DMS53 treated with DMSO at 0.1 percent for 48 hours (cell line): ENCODE results near the gene LRRD1.
"Not testable (repeated sequence)": the region's sequence is repeated elsewhere in the genome, so short reads cannot be mapped to it uniquely, and the experiment has no call there.

Source experiments
- DNase-seq: peaks from one replicate; lab custom pipeline; 2025; ENCODE audit not compliant: unreplicated experiment; lab: John Stamatoyannopoulos, UW

LRRD1 gene

DNA sequence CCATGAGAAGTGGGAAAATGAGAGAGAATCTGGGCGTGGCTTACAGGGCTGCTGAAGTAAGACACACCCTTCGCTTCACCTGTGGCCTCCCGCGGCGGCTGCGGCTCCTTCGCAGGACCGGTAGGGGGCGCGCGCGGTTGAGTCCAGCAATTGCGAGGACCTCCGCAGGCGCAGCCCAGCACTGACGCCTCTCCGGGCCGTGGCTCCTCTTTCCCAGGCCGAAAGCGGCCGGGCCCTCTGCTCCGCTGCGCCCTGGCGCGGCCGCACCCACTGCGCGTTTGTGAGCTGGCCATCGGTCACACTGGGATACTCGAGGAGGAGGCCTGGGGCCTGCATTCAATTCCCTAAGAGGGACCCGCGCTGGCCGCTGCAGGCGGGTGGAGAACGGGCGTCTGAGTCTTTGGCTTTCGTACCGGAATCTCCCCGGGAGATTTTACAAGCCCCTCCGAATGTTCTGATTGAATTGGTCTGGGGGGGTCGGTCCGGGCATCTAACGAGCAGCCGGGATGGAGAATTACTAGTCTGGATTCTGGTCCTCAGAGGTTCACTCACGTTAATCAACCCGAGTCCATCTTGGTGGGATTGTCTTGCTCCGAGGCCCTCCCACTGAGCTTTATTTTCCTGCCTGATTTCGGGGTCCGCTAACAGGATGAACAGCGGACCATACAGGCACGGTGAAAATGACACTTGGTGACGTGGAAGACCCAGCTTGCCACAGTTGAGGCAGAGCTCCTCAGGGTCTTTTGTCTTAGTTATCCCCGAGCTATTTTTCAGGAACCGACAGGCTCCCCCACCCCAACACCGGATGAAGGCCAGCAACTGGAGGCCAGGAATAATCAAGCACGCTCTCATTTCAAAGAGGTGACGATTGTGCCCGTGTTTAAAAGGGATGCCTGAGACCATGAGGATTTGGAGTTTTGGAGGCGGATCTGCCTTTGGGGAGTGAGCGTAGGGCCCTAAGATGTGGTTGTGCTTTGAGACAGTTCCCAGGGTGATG, at the start of gene LRRD1:
Gene LRRD1, minus strand, starts transcription at position 215 of the 997 bp plus-strand sequence. CDS start 13,940 bp downstream, outside the sequence.
- DNase-seq, result peak; percentile 96

DNA sequence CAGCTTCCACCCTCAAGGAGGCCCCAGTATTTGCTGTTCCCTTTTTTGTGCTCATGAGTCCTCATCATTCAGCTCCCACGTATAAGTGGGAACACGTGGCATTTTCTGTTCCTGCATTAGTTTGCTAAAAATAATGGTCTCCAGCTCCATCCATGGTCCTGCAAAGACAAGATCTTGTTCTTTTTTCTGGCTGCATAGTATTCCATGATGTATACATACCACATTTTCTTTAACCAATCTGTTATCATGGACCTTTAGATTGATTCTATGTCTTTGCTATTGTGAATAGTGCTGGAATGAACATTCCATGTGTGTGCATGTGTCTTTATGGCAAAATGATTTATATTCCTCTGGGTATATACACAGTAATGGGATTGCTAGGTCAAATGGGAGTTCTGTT, 49.8 kb upstream of the LRRD1 start:
- no peak for DNase-seq

DNA sequence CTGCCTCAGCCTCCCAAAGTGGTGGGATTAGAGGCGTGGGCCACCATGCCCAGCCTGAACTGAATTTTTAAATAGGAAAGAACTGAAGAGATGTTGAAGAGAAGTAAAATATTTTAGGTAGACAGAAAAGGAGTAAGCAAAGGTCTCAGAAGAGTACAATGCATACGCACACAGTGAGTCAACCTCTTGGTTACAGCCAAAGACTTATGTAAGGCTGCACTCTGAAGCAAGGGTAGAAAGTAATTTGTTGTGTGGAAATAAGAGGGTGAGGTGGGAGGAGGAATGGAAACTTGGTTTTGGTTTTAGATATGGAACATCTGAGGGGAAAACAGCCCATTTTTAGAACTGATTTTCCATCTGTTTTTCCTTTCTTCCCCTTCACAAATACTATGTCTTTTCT, 49.2 kb upstream of the LRRD1 start:
- no peak for DNase-seq

DNA sequence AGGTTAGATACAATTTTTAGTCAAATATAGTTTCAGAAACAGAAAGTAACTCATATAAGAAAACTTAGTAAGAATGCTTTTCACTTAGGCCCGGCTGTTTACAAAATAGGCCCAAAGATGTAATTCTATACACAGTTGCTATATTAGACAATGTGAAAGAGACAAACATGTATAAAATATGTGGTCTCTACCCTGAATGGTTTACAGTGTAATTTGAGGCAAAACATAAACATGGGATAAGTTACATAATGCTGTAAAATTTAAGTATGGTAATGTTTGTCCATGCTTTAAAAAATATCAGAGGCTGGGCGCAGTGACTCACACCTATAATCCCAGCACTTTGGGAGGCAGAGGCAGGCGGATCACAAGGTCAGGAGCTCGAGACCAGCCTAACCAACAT, 48.0 kb upstream of the LRRD1 start:
- DNase-seq, result no peak

DNA sequence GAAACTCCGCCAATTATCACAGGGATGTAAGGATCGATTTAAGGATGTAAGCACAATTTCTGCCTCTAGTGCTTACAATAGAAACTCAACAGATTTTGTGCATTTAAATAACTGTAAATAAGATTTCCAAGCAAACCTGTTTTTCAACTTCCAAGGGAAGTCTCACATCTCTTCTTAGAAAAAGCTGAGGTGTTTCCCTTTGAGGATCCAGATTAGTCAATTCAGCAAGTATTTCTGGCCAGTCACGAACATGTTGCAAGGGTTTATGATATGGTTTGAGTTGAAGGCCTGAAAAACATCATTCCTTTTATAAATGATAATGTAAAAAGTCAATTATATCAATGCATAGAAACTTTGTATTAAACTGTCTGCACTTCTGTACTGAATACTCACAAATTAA, 42.8 kb upstream of the LRRD1 start:
- no peak for DNase-seq

DNA sequence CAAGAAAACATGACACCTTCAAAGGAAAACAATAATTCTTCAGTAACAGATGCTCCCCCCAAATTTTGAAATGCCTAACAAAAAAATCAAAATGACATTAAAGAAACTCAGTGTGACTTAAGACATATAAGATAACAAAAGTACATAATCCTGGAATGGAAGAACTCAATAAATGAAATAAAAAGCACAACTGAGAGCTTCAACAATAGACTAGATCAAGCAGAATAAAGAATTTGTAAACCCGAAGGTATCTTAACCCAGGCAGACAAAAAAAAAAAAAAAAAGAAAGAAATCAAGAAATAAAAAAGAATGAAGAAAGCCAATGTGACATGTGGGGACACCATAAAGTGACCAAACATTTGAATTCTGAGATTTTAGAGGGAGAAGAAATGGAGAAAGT, 27.7 kb upstream of the LRRD1 start:
- no peak for DNase-seq

DNA sequence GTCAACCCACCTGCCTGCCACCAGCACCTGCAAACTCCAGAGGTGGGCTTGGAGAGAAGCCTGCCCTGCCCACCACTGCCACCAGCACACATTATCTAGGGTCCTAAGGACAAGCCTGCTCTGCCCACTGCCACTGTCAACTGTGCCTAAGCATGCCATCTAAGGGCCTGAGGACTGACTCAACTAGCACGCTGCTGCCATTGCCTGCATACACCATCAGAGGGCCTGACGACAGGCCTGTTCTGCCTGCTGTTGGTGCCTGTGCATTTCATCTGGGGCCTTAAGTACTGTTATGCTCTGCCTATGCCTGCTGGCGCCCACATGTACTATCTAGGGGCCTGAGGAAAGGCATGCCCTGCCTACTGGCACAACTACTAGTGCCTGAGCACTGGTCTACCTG, 27.0 kb upstream of the LRRD1 start:
- no peak for DNase-seq

DNA sequence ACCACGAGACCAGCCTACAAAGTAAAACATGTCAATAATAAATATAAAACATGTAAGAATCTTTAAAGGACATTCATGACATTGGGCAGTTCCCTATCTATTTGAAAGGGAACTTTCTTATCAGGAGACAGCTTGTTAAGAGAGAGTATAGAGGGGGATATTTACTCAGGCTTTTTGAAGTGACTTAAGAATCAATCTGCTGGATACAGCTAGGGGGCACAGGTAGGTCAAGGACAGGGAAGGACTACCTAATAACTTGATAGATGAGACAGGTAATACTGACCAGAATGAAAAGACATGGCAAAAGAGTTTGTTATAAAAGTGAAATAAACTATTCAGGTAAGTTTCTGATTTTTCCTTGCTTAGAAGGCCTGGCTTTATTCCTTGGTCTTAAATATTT, 21.8 kb upstream of the LRRD1 start:
- no peak for DNase-seq

DNA sequence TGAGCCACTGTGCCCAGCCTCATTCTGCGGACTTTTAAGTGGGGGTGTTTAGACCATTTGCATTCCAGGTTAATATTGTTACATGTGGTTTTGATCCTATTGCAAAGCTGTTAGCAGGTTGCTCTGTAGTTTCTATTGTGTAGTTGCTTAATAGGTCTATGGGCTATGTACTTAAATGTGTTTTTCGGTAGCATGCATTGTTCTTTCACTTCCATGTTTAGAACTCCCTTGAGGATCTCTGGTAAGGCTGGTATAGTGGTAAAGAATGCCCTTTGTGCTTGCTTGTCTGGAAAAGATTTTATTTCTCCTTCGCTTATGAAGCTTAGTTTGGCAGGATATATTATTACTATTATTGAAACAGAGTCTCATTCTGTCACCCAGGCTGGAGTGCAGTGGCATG, 13.4 kb upstream of the LRRD1 start:
- no peak for DNase-seq

DNA sequence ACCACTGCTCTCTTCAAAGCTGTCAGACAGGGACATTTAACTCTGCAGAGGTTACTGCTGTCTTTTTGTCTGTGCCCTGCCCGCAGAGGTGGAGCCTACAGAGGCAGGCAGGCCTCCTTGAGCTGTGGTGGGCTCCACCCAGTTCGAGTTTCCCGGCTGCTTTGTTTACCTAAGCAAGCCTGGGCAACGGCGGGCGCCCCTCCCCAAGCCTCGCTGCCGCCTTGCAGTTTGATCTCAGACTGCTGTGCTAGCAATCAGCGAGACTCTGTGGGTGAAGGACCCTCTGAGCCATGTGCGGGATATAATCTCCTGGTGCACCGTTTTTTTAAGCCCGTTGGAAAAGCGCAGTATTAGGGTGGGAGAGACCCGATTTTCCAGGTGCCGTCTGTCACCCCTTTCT, 10.3 kb upstream of the LRRD1 start:
- DNase-seq, result not testable (repeated sequence)

DNA sequence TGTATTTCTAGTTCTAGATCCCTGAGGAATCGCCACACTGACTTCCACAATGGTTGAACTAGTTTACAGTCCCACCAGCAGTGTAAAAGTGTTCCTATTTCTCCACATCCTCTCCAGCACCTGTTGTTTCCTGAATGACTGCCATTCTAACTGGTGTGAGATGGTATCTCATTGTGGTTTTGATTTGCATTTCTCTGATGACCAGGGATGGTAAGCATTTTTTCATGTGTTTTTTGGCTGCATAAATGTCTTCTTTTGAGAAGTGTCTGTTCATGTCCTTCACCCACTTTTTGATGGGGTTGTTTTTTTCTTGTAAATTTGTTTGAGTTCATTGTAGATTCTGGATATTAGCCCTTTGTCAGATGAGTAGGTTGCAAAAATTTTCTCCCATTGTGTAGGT, 5.4 kb upstream of the LRRD1 start:
- DNase-seq, result not testable (repeated sequence)

DNA sequence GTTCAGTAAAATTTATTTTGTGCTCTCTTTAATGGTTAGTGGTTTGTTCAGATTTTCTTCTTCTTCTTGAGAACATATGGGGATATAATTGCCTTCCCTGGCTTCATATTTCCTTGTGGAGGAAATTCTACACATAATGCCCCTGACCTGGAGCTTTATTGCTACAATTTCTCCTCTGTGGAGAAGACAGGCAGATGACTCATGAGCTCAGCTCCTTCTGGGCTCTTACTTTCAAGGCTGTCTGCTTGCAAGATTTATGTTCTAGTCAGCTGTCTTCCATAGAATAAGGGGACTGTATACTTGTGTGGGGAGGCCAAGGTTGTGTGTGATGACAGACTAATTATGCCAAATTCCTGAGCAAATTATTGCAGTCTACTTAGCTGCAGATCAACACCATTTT, 1.6 kb downstream of the LRRD1 start:
- DNase-seq, result no peak

DNA sequence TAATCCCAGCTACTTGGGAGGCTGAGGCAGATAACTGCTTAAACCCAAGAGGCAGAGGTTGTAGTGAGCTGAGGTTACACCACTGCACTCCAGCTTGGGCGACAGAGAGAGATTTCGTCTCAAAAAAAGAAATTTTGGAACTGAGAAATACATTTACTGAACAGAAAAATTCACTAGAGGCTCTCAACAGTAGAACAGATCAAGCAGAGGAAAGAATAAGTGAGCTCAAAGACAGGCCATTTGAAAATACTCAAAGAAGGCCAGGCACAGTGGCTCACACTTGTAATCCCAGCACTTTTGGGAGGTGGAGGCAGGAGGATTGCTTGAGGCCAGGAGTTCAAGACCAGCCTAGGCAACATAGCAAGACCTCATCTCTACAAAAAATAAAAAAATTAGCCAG, 9.4 kb downstream of the LRRD1 start:
- DNase-seq, result not testable (repeated sequence)

DNA sequence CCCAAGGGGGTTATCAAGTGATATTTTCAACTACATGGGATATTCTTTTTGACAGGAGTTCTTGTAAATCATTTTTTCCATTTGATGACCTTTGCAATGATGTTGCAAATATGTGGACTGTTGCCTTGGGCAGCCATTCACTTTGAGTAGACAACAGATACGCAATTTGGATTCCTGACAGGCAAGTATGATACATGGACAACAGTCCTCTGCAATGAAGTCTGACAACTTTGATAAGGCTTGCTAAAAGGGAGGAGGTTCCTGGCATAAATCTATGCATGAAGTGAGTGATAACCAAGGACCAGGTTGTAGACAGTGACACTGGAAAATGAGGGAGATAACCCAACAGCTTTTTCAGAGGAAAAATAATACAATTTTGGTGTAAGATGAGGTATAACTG, 17.7 kb downstream of the LRRD1 start:
- DNase-seq, result no peak

DNA sequence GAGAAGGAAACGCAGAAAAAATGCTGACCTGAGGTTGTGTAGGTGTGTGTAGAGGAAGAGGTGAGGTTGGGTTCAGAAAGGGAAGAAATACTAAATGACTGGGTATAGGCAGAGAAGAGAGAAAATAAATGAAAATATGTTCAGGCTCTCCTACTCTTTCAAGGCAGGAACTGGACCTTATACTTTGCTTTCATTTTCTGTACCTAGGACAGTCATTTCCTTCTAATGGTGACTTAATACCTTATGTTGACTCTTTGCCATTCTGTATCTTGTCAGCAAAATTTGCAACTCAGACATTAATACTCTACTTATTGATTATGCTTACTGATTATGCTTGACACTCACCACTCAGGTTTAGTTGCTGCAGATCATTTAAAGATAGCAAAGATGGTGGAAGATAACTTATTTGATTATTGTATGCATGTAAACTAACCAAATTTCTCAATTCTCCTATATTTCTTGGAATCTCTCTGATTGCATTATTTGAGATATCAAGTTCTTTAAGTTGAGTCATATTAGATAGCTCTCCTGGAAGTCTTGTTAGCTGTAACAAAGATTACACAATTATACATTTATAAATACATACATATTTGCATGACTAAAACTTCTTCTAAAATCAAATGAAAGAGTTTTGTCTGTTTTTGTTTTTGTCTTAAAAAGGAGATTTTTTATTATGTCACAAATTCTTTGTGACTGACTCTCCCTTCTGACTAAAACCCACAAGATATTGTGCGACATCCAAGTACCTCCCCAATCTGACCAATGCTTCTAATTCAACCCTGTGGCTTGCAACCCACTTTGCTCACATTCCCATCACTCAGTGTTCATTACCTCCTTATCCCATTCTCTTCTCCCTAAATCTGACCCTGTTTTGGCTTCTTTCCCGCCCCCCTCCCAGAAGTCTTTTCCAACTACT, 20.0 kb downstream of the LRRD1 start:
- no peak for DNase-seq

DNA sequence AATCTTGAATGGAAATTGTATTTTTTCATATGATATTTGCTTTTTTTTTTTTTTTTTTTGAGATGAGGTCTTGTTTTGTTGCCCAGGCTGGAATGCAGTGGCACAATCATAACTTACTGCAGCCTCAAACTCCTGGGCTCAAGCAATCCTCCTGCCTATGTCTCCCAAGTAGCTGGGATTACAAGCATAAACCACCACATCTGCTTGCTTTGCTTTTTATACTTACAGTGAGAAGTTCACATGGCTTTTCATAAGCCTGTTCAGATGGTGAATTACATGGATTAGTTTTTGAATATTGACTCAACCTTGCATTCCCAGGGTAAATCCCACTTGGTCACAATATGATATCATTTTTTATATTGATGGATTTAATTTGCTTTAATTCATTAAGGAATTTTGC, 22.0 kb downstream of the LRRD1 start:
- DNase-seq, result no peak

DNA sequence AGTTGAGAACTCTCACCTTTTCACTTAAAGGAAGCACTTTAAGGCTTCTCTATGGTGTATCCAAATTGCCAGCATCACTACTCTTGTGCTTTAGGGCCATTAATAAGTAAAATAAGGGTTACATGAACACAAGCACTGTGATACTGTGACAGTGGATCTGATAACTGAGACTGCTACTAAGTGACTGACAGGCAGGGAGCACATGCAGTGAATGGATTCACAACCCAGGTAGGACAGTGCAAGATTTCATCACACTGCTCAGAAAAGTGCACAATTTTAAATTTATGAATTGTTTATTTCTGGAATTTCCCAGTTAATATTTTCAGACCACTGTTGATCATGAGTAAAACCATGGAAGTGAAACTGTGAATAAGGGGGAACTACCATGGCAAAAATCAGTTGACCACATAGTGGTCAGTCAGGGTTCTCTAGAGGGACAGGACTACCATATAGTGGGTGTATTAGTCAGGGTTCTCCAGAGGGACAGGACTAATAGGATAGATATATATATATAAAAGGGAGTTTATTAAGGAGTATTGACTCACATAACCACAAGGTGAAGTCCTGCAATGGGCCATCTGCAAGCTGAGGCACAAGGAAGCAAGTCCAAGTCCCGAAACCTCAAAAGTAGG, 23.7 kb downstream of the LRRD1 start:
- DNase-seq, result no peak

DNA sequence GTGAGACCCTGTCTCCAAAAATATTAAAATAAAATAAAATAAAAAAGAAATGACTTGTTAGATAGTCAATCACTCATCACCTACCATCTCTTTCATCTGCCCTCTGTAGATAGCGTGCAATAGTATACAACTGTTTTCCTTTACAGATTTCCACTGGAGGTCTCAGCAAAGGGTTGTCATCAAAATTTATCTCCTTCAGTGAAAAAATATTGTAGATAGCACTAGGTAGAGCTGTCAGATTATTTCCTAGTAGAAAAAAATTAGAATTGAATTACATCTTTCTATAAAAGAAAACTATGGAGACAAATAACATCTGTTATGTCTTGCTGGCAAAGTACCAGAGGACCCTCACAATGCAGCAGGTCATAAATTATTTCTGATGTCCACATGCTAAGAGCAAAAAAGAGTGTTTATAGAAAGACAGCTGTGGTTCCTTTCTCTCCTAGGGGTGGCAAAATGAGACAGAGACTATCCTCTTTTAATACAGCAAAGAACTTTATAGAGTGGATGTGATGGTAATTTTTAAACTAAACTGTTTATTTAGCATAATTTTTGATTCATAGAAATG, 28.4 kb downstream of the LRRD1 start:
- DNase-seq, result no peak

DNA sequence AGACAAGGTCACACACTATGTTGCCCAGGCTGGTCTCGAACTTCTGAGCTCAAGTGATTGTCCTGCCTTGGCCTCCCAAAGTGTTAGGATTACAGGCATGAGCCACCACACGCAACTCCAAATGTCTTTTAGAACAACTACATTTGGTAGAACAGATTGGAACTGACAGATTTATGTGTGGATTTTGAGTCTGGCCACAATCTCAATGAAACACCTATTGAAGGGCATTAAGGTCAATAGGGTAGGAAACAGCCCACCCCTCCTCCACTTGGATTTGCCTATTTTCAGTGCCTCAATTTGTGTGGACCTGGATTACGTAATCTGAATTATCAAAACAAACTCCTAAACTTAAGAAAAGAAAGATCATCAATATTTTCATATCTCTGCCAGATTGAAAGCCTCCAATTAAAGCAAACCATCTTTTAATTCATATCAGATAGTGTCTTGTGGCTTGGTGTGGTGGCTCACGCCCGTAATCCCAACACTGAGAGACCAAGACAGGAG, 29.2 kb downstream of the LRRD1 start:
- DNase-seq, result no peak

DNA sequence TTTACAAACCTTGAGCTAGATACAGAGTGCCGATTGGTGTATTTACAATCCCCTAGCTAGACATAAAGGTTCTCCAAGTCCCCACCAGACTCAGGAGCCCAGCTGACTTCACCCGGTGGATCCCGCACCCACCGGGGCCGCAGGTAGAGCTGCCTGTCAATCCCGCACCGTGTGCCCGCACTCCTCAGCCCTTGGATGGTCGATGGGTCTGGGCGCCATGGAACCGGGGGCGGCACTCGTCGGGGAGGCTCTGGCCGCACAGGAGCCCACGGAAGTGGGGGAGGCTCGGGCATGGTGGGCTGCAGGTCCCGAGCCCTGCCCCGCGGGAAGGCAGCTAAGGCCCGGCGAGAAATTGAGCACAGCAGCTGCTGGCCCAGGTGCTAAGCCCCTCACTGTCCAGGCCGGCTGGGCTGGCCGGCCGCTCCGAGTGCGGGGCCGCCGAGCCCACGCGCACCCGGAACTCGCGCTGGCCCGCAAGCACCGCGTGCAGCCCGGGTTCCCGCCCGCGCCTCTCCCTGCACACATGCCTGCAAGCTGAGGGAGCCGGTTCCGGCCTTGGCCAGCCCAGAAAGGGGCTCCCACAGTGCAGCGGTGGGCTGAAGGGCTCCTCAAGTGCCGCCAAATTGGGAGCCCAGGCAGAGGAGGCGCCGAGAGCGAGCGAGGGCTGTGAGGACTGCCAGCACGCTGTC, 35.6 kb downstream of the LRRD1 start:
- DNase-seq, result not testable (repeated sequence)
